UCSD-AML1 (cell line): Measurements from ENCODE around the gene CYB561.

ENCODE experiments used
- DNase-seq: peaks from one replicate; lab custom pipeline; 2025; ENCODE audit not compliant: unreplicated experiment; lab: John Stamatoyannopoulos, UW

The CYB561 gene

GRCh38 chr17:63435681-63436522 lies 10.2 kb downstream of the CYB561 start:
- DNase-seq = no peak

- DNase-seq = peak; percentile 56
These were observed 11.0 kb downstream of the CYB561 start for GRCh38 chr17:63434951-63435571.

- no peak for DNase-seq
These were observed 12.1 kb downstream of the CYB561 start for GRCh38 chr17:63433746-63434591.

GRCh38 chr17:63431939-63432804 lies 13.9 kb downstream of the CYB561 start:
- DNase-seq = peak; percentile 43

- no peak for DNase-seq
These were observed 14.5 kb downstream of the CYB561 start for GRCh38 chr17:63431618-63431938.

- no peak for DNase-seq
These were observed 15.9 kb downstream of the CYB561 start for GRCh38 chr17:63430223-63430622.

GRCh38 chr17:63429766-63430165 lies 16.3 kb downstream of the CYB561 start:
- DNase-seq = no peak

GRCh38 chr17:63426917-63427308 lies 19.2 kb downstream of the CYB561 start:
- DNase-seq = no peak

GRCh38 chr17:63426041-63426916 lies 19.8 kb downstream of the CYB561 start:
- no peak for DNase-seq

GRCh38 chr17:63425483-63425882 lies 20.6 kb downstream of the CYB561 start:
- peak; percentile 69 for DNase-seq

GRCh38 chr17:63423963-63424362 lies 22.1 kb downstream of the CYB561 start:
- no peak for DNase-seq

- no peak for DNase-seq
These were observed 22.7 kb downstream of the CYB561 start for GRCh38 chr17:63423251-63423950.

- DNase-seq = no peak
These were observed 24.1 kb downstream of the CYB561 start for GRCh38 chr17:63421681-63422645.

GRCh38 chr17:63420868-63421680 lies 25.0 kb downstream of the CYB561 start:
- DNase-seq = no peak

- DNase-seq = peak; percentile 88
These were observed 25.9 kb downstream of the CYB561 start for GRCh38 chr17:63419949-63420867.

- no peak for DNase-seq
These were observed 26.7 kb downstream of the CYB561 start for GRCh38 chr17:63419398-63419797.
